ENCODE measurements around the gene ERC2. TPM values are rescaled to one million over a fixed set of nuclear protein-coding genes. Genes with fewer than 3 reads are reported as not detected.

ERC2 gene
- total RNA-seq, 2 donors from 2014 or later: 0.14 TPM; not detected in 1

DNA sequence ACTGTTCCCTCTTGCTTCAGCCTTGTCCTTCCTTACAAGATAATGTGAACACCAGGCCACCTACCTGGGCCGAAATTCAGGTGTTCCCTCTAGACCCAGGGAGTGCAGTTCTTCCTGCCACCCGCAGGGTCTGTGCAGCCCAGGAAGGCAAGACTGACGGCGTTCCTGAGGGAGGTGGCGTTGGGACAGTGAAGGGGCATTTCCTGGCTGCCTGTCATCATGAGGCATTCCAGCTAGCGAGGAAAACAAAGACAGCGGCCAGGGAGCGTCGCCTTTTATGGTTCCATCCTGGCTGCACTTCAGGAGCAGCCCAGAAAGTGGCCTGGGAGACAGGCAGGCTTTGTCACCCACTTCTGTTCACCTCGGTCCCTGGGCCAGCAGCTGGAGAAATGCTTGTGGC lies 896.4 kb downstream of the ERC2 start:
- DNase-seq (peak; percentile 33 to 48), ATAC-seq (peak; percentile 86)
- intact Hi-C loops (cut with DNase I, micrococcal nuclease): no loop called here

GRCh38 chr3:55571216-55571813 lies 897.0 kb downstream of the ERC2 start:
- ATAC-seq (no peak), DNase-seq (no peak)
- intact Hi-C loops (cut with DNase I, micrococcal nuclease): no loop called here

- intact Hi-C loops (cut with DNase I, micrococcal nuclease): no loop called here
- no peak for ATAC-seq
- DNase-seq: no peak
These were observed 898.0 kb downstream of the ERC2 start for GRCh38 chr3:55570271-55570711.

DNA sequence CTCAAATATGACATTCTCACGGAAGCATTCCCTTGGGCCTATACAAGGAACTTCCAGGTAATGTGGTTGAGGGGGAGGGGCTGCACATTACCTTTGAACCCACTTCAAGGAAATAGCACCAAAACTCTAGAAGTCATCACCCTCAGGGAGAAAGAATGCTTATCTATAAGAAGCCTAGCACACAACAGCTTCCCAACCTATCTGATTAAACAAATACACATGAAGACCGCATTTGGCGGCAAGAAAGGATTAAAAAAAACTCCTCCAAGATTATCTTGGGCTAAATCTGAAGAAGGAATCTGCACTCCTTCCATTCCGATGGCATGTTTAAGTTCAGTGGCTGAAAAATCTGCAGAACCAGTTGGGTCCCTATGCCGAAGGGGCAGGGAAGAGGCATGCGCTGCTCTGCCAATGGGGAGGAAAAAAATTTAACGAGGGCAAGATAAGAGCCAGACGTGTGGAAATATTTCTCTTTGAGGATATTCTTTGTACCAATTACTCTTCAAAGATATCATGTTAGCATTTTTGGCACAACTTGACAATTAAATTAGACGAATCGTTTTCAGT lies 899.2 kb downstream of the ERC2 start:
- intact Hi-C loops (cut with DNase I, micrococcal nuclease): no loop called here
- DNase-seq: no peak
- ATAC-seq: no peak

GRCh38 chr3:55567615-55568014 lies 900.7 kb downstream of the ERC2 start:
- no peak for ATAC-seq
- DNase-seq: no peak
- intact Hi-C loops (cut with DNase I, micrococcal nuclease): no loop called here

DNA sequence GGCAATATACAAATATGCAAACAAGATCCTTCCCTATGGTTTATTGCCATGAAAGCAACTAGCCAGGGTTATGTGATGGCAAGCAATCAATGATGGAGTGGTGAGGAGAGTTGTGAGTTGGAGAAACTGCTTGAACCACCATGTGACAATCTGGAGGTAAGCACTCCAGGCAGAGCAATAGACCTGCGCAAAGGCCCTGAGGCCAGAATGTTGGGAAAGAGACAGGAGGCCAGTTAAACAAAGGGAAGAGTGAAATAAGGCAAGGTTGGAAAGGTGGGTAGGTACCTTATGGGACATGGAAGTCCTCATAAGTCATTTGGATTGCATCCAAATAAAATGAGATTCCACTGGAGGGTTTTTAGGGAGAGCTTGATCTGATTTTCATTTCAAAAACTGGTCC lies 901.1 kb downstream of the ERC2 start:
- no peak for ATAC-seq
- intact Hi-C loops (cut with DNase I, micrococcal nuclease): no loop called here
- DNase-seq: no peak

DNA sequence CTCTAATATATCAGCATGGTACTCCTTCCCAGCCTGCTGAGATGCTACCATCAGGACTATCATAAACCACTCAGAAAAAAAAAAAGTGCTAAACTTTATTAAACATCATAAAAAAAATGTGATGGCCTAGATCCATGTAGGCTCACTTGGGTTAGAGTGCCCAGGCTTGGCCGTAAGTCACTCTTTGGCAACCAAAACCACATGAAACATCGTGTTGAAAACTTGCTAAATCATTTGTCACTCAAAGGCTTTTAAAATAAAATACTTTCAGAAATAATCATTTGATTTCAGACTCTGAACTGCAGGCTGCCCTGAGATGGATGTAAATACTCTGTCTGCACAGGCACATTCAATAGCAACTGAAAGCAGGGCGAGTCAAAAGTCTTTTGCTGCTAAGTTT lies 902.7 kb downstream of the ERC2 start:
- no peak for ATAC-seq
- intact Hi-C loops (cut with DNase I, micrococcal nuclease): no loop called here
- no peak for DNase-seq

- intact Hi-C loops (cut with DNase I, micrococcal nuclease): no loop called here
- no peak for ATAC-seq
- no peak for DNase-seq
These were observed 903.5 kb downstream of the ERC2 start for GRCh38 chr3:55564726-55565125.

DNA sequence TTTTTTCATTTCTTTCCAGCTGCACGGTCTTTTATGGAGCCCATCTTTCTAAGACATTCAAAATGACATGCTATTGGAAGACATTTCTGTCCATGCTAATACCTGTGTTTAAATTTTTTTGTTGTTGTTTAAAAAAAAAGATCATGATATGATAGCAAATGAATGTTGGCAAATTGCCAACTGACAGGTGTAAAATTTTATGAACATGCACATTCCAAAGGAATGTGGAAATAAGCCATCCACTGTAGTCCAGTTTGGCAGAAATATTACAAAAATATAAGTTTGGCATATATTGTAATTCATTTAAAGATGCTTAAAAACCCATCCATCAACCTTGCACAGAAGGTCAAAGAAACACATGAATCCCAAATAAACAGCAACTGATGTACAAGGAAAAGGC lies 905.6 kb downstream of the ERC2 start:
- DNase-seq: no peak
- ATAC-seq: no peak
- intact Hi-C loops (cut with DNase I, micrococcal nuclease): no loop called here

- no peak for DNase-seq
- intact Hi-C loops (cut with DNase I, micrococcal nuclease): no loop called here
- peak; percentile 70 for ATAC-seq
These were observed 908.5 kb downstream of the ERC2 start for GRCh38 chr3:55559500-55560423.

- intact Hi-C loops (cut with DNase I, micrococcal nuclease): no loop called here
- ATAC-seq: no peak
These were observed 910.0 kb downstream of the ERC2 start for GRCh38 chr3:55558316-55558715.

GRCh38 chr3:55557549-55557948 lies 910.7 kb downstream of the ERC2 start:
- intact Hi-C loops (cut with DNase I, micrococcal nuclease): no loop called here
- no peak for DNase-seq
- ATAC-seq: no peak

More at GRCh38 chr3:55558316-55558715, 910.0 kb downstream of the ERC2 start:
- no peak for DNase-seq

DNA sequence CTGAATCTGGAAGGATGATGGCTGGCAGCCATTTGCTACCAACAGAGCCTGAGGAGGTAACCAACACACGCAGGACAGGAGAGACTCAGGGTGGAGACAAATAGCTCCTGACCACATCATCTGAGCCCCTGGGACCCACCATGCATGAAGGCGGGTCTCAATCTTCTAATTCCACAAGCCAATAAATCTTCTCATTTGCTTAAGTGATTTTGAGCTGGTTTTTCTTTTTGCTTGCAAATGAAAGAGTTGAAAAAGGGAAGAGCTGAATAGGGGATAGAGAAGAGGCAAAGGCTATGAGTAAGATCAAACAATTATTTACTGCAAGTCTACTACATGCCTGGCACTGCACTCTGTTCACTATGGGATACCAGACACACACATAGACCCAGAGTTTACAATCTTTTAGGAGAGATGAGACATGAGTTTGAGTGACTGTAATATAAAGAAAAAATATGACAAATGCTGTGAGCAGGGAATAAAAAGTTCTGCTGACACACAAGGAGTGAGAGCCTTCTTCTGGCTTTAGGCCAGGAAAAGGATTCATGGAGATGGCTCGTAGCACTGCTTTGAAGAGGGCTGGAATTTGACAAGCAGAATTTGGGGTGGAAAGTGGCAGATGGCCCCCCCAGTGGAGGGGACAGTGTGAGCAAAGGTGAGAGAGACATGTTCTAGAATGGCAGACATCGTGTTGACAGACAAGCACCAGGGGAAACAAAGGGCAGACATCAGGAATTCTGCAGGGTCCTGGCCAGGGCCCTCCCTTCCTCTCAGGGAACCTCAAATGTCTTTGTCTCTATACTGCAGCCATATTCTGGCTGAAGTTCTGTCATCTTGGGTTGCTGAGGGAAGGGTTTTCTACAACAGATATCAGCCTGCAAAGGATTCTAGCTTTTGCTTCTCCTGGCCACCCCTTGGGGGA lies 911.4 kb downstream of the ERC2 start:
- no peak for DNase-seq
- intact Hi-C loops (cut with DNase I, micrococcal nuclease): no loop called here
- ATAC-seq: no peak

- DNase-seq: no peak
- ATAC-seq: no peak
- intact Hi-C loops (cut with DNase I, micrococcal nuclease): no loop called here
These were observed 912.2 kb downstream of the ERC2 start for GRCh38 chr3:55555873-55556618.

- intact Hi-C loops (cut with DNase I, micrococcal nuclease): no loop called here
- no peak for ATAC-seq
- DNase-seq: no peak
These were observed 913.4 kb downstream of the ERC2 start for GRCh38 chr3:55554634-55555425.

- intact Hi-C loops (cut with DNase I, micrococcal nuclease): no loop called here
- no peak for ATAC-seq
- no peak for DNase-seq
These were observed 916.6 kb downstream of the ERC2 start for GRCh38 chr3:55551644-55552043.

DNA sequence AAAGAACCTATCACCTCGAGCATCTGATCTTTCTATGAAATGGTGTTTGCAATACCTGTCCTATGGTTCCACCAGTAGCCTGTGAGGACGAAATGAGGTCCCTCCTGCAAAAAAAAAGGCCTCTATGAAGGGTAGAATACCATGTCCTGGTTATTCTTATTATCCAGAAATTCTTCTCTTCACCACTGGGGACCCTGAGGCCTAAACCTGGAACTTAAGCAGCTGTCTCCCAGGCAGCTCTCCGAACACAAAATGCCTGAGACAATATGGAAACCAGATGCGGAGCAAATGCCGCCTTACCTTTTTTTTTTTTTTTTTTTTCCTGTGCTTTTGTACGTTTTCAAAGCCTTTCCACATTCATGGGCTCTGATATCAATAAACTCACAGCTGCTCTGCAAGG lies 919.1 kb downstream of the ERC2 start:
- intact Hi-C loops (cut with DNase I, micrococcal nuclease): no loop called here
- ATAC-seq (no peak), DNase-seq (no peak)
